ENCODE results near the gene WIPI1. TPM values are rescaled to one million over a fixed set of nuclear protein-coding genes. Genes with fewer than 3 reads are reported as not detected.

WIPI1 gene
- total and polyA plus RNA-seq, 2 of the 13 experiments (the other 11 are each of a cell fraction or from before 2014, with no cell fraction given), result 29.4 to 141 TPM

DNA sequence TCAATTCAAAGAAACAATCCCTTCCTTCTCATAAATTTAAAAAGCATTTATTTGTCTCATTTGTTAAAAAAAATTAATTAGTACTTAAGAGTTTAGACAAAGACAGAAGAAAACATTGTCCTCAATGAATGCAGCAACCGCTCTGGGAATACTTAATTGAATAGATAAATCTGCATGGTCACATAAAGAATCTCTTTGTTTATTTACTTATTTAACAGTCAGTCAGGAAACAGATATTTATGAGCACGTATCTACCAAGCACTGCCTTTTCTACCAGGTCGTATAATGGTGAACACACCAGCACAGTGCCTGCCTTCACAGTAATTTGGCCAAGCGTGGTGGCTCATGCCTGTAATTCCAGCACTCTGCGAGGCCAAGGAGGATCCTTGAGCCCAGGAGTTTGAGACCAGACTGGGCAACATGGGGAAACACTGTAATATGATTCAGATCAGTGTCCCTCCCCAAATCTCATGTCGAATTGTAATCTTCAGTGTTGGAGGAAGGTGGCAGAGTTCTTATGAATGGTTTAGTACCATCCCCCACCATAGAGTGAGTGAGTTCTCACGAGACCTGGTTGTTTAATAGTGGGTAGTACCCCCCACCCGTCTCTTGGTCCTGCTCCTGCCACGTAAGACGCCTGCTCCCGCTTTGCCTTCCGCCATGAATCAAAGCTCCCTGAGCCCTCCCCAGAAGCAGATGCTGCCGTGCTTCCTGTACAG, 8.1 kb downstream of the WIPI1 start:
- H3K36me3 ChIP-seq (replicated peaks in 1 of 2; ENCODE audit: control insufficient read depth in 1 of 2, insufficient read depth in 2 of 2, low read length in 2 of 2), result peaks cover 8 to 34% of the 10 kb centered on the region in 2 experiments
- TF ChIP-seq, protein P1, sequence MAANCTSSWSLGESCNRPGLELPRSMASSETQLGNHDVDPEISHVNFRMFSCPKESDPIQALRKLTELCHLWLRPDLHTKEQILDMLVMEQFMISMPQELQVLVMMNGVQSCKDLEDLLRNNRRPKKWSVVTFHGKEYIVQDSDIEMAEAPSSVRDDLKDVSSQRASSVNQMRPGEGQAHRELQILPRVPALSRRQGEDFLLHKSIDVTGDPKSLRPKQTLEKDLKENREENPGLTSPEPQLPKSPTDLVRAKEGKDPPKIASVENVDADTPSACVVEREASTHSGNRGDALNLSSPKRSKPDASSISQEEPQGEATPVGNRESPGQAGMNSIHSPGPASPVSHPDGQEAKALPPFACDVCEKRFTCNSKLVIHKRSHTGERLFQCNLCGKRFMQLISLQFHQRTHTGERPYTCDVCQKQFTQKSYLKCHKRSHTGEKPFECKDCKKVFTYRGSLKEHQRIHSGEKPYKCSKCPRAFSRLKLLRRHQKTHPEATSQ (CRISPR knock-in tag; IDR thresholded peaks at IDR 0.05; ENCODE audit: borderline replicate concordance), result peak; percentile 99; the same call in 1 of the 2 replicates
- TF ChIP-seq, protein P2, sequence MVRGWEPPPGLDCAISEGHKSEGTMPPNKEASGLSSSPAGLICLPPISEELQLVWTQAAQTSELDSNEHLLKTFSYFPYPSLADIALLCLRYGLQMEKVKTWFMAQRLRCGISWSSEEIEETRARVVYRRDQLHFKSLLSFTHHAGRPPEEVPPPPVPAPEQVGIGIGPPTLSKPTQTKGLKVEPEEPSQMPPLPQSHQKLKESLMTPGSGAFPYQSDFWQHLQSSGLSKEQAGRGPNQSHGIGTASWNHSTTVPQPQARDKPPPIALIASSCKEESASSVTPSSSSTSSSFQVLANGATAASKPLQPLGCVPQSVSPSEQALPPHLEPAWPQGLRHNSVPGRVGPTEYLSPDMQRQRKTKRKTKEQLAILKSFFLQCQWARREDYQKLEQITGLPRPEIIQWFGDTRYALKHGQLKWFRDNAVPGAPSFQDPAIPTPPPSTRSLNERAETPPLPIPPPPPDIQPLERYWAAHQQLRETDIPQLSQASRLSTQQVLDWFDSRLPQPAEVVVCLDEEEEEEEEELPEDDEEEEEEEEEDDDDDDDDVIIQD (CRISPR knock-in tag; IDR thresholded peaks at IDR 0.05; ENCODE audit: low read depth), result peak; percentile 49; the same call in 1 of the 2 replicates
- TF ChIP-seq POGZ (CRISPR knock-in tag; IDR thresholded peaks at IDR 0.05) (peak; percentile 27; the same call in 1 of the 2 replicates), REPIN1 (CRISPR knock-in tag; IDR thresholded peaks at IDR 0.05; ENCODE audit: borderline replicate concordance, low read depth) (no peak), MAZ (IDR thresholded peaks at IDR 0.05; ENCODE audit: borderline replicate concordance, low read depth, low read length) (no peak), MAZ (CRISPR knock-in tag; IDR thresholded peaks at IDR 0.05; ENCODE audit: low read depth) (no peak), ZNF619 (CRISPR knock-in tag; IDR thresholded peaks at IDR 0.05) (no peak), ZNF614 (CRISPR knock-in tag; IDR thresholded peaks at IDR 0.05; ENCODE audit: borderline replicate concordance) (no peak), CREM (IDR thresholded peaks at IDR 0.05) (no peak), CREM (CRISPR knock-in tag; IDR thresholded peaks at IDR 0.05) (no peak)
- TF ChIP-seq, protein P3, sequence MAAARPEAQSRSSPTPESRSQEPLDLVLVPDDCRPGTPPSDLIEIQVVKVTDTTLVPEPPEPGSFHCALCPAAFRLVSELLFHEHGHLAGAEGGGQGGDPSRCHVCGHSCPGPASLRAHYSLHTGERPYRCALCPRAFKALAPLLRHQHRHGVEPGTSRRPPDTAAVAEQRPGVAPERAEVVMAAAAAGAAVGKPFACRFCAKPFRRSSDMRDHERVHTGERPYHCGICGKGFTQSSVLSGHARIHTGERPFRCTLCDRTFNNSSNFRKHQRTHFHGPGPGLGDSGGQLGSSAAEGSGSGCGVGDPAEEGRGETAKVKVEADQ (CRISPR knock-in tag; IDR thresholded peaks at IDR 0.05; ENCODE audit: borderline replicate concordance), result no peak
- intact Hi-C loops (cut with micrococcal nuclease; ENCODE audit: unreplicated experiment), result no loop called here
- WGBS (ENCODE audit: low lambda C conversion rate), result 96% methylated on average over 13 of the region's 13 CpGs
- BruUV-seq (replicated peaks), result no TSS peak
- H3K4me1 ChIP-seq (ENCODE audit: insufficient read depth, low read length), result peaks cover 38% of the 10 kb centered on the region
- H3K27me3 ChIP-seq (ENCODE audit: control insufficient read depth in 1 of 2, insufficient read depth in 2 of 2, low read length in 2 of 2), result no peaks in the 10 kb centered on the region
- no peak overlapping the region for H3K27ac ChIP-seq (ENCODE audit: extremely low read length, insufficient read depth, low read length)
- H3K9me3 ChIP-seq (ENCODE audit: low read length), result no peaks in the 10 kb centered on the region
- ATAC-seq, result no peak
- H3K4me3 ChIP-seq (replicated peaks in 1 of 3; ENCODE audit: insufficient read depth in 1 of 3, low read depth in 2 of 3, low read length in 3 of 3), result no peak overlapping the region
- POLR2A ChIA-PET, result no interaction called here
- in situ Hi-C loops (cut with HindIII; ENCODE audit: extremely low pct_ligation_motif_present, low pct_unique_long_range_greater_than_20kb), result no loop called here
- DNase-seq (ENCODE audit: low spot score), result no peak
- H4K20me1 ChIP-seq (ENCODE audit: insufficient read depth, low read length), result no peaks in the 10 kb centered on the region
- CTCF ChIA-PET (ENCODE audit: low intra/inter-chr PET ratio, low total read pairs), result no interaction called here
- no peak overlapping the region for H3K9ac ChIP-seq (ENCODE audit: insufficient read depth, low read depth, low read length)
- FAIRE-seq, result no peak
- no peak overlapping the region for H3K4me2 ChIP-seq (ENCODE audit: low read depth, low read length)
- no peak overlapping the region for H2AFZ ChIP-seq (ENCODE audit: low read length)
- no peaks in the 10 kb centered on the region for H3K79me2 ChIP-seq (ENCODE audit: insufficient read depth, low read length)

All from HepG2 (cell line).